ENCODE results near the gene RNF213. TPM values are rescaled to one million over a fixed set of nuclear protein-coding genes. Genes with fewer than 3 reads are reported as not detected.

Gene RNF213
- total RNA-seq, 2 donors from 2014 or later, result 98.8 to 136 TPM

DNA sequence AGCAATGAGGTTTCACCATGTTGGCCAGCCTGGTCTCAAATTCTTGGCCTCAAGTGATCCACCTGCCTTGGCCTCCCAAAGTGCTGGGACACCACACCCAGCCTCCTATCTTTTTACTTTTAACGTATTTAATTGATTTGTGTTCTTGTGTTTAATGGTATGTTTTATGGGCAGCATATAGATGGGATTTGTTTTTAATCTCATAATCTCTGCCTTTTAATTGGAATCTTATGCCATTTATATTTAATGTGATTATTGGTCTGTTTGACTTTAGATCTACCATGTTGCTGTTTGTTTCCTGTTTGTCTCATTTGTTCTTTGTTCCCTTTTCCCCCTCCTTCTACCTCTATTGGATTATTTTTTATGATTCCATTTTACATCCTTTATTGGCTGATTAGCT is 28.2 kb upstream of the RNF213 start:
- H3K4me1 Mint-ChIP-seq, result no peaks in the 10 kb centered on the region
- H3K9me3 Mint-ChIP-seq, result peaks cover 29% of the 10 kb centered on the region
- H3K4me3 Mint-ChIP-seq, result no peak overlapping the region
- no CpG with 5 or more reads among the region's 1 CpG for WGBS, 2 experiments (ENCODE audit: insufficient coverage in 1 of 2, insufficient read length in 1 of 2)
- Histone ChIP-seq H3K27me3 (ENCODE audit: control insufficient read depth, insufficient read depth, low read length, poor library complexity, severe bottlenecking) (no peaks in the 10 kb centered on the region), H3K4me1 (ENCODE audit: control insufficient read depth, insufficient read depth, low read length) (no peaks in the 10 kb centered on the region), H3K27ac (ENCODE audit: low read depth, low read length) (no peak overlapping the region), H3K9me3 (ENCODE audit: control insufficient read depth, low read length) (peaks cover 25% of the 10 kb centered on the region), H3K36me3 (ENCODE audit: control insufficient read depth, insufficient read depth, low read length) (peaks cover 81% of the 10 kb centered on the region), H3K9ac (ENCODE audit: extremely low read depth, low read length, poor library complexity, severe bottlenecking) (no peak overlapping the region), H3K4me3 (ENCODE audit: low read length) (peak overlapping the region; percentile 33)
- H3K36me3 Mint-ChIP-seq (ENCODE audit: low read depth), result peaks cover 71% of the 10 kb centered on the region
- DNase-seq, result no peak
- H3K27ac Mint-ChIP-seq, result no peak overlapping the region
- no peaks in the 10 kb centered on the region for H3K27me3 Mint-ChIP-seq (ENCODE audit: insufficient read depth)
- TF ChIP-seq, protein P1, sequence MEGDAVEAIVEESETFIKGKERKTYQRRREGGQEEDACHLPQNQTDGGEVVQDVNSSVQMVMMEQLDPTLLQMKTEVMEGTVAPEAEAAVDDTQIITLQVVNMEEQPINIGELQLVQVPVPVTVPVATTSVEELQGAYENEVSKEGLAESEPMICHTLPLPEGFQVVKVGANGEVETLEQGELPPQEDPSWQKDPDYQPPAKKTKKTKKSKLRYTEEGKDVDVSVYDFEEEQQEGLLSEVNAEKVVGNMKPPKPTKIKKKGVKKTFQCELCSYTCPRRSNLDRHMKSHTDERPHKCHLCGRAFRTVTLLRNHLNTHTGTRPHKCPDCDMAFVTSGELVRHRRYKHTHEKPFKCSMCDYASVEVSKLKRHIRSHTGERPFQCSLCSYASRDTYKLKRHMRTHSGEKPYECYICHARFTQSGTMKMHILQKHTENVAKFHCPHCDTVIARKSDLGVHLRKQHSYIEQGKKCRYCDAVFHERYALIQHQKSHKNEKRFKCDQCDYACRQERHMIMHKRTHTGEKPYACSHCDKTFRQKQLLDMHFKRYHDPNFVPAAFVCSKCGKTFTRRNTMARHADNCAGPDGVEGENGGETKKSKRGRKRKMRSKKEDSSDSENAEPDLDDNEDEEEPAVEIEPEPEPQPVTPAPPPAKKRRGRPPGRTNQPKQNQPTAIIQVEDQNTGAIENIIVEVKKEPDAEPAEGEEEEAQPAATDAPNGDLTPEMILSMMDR (conservative IDR thresholded peaks at IDR 0.05), result no peak

DNA sequence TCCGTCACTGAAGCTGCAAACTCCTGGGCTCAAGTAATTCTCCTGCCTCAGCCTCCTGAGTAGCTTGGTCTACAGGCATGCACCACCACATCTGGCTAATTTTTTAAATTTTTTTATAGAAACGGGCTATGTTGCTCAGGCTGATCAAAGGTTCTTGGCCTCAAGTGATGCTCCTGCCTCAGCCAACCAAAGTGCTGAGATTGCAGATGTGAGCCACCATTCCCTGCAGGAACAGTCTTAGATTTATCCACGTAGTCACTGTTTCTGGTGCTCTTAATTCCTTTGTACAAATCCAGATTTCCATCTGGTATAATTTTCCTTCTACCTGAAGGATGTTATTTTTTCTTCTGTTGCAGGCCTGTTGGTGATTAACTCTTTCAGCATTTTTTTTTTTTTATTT is 27.4 kb upstream of the RNF213 start:
- peaks cover 82% of the 10 kb centered on the region for H3K36me3 ChIP-seq (ENCODE audit: control insufficient read depth, insufficient read depth, low read length)
- DNase-seq, result no peak
- peaks cover 25% of the 10 kb centered on the region for H3K9me3 ChIP-seq (ENCODE audit: control insufficient read depth, low read length)
- H3K9ac ChIP-seq (ENCODE audit: extremely low read depth, low read length, poor library complexity, severe bottlenecking), result no peak overlapping the region
- Mint-ChIP-seq H3K27ac (no peak overlapping the region), H3K4me1 (no peaks in the 10 kb centered on the region), H3K36me3 (ENCODE audit: low read depth) (peaks cover 76% of the 10 kb centered on the region), H3K27me3 (ENCODE audit: insufficient read depth) (no peaks in the 10 kb centered on the region), H3K4me3 (no peak overlapping the region), H3K9me3 (peaks cover 29% of the 10 kb centered on the region)
- 93 to 96% methylated on average over 2 to 3 of the region's 3 CpGs for WGBS, 2 experiments (ENCODE audit: insufficient coverage in 1 of 2, insufficient read length in 1 of 2)
- no peak overlapping the region for H3K27ac ChIP-seq (ENCODE audit: low read depth, low read length)
- H3K27me3 ChIP-seq (ENCODE audit: control insufficient read depth, insufficient read depth, low read length, poor library complexity, severe bottlenecking), result no peaks in the 10 kb centered on the region
- TF ChIP-seq, protein P1 (conservative IDR thresholded peaks at IDR 0.05), result no peak
- H3K4me1 ChIP-seq (ENCODE audit: control insufficient read depth, insufficient read depth, low read length), result no peaks in the 10 kb centered on the region
- no peak overlapping the region for H3K4me3 ChIP-seq (ENCODE audit: low read length)

DNA sequence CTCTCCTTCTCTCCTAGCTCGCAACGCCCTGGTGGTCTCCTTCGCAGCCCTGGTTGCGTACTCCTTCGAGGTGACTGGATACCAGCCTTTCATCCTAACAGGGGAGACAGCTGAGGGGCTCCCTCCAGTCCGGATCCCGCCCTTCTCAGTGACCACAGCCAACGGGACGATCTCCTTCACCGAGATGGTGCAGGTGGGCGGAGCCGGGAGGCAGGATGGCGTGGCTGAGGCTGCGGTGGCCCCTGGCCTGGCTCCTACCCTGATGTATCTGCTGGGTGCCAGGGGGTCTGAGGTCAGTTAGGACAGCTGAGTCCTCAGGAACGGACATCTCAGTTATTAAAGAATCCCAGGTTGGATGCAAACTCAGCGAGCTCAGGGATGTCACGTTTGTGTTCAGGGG is 23.7 kb upstream of the RNF213 start:
- Histone ChIP-seq H3K36me3 (ENCODE audit: control insufficient read depth, insufficient read depth, low read length) (peaks cover 83% of the 10 kb centered on the region), H3K9ac (ENCODE audit: extremely low read depth, low read length, poor library complexity, severe bottlenecking) (no peak overlapping the region), H3K27ac (ENCODE audit: low read depth, low read length) (no peak overlapping the region), H3K9me3 (ENCODE audit: control insufficient read depth, low read length) (peaks cover 11% of the 10 kb centered on the region), H3K27me3 (ENCODE audit: control insufficient read depth, insufficient read depth, low read length, poor library complexity, severe bottlenecking) (no peaks in the 10 kb centered on the region), H3K4me1 (ENCODE audit: control insufficient read depth, insufficient read depth, low read length) (no peaks in the 10 kb centered on the region), H3K4me3 (ENCODE audit: low read length) (no peak overlapping the region)
- 90 to 100% methylated on average over 5 to 17 of the region's 17 CpGs for WGBS, 2 experiments (ENCODE audit: insufficient coverage in 1 of 2, insufficient read length in 1 of 2)
- TF ChIP-seq, protein P1 (conservative IDR thresholded peaks at IDR 0.05), result no peak
- peak; percentile 64 for DNase-seq
- Mint-ChIP-seq H3K9me3 (peaks cover 16% of the 10 kb centered on the region), H3K27ac (no peak overlapping the region), H3K36me3 (ENCODE audit: low read depth) (peaks cover 75% of the 10 kb centered on the region), H3K4me3 (no peak overlapping the region), H3K27me3 (ENCODE audit: insufficient read depth) (no peaks in the 10 kb centered on the region), H3K4me1 (no peaks in the 10 kb centered on the region)
